Thoracic aorta (tissue), 2 donors: Measurements from ENCODE around the gene STK32B. TPM values are rescaled to one million over a fixed set of nuclear protein-coding genes. Genes with fewer than 3 reads are reported as not detected.

Experiments
- ATAC-seq: fragments of 150-250 bp; one replicate; pipeline ENCODE4 v1.8.0; 2017; ENCODE audit warnings: low read depth; ENCODE audit not compliant: insufficient number of reproducible peaks, low FRiP score
- DNase-seq: peaks from one replicate; pipeline ENCODE4 v3.0.0-alpha.2; 2020; ENCODE audit warnings: low spot score
- H3K27ac ChIP-seq, 2 donors: fragments of 200-600 bp; sonication (generic); 1 replicate in 1 of 2; 2 replicates in 1 of 2; pipeline ENCODE4 v1.5.1; 2016; ENCODE audit warnings: mild to moderate bottlenecking in 2 of 2, moderate library complexity in 2 of 2
- H3K27me3 ChIP-seq: fragments of 200-600 bp; sonication (generic); replicated peaks from 2 replicates; pipeline ENCODE4 v1.6.0; 2016; ENCODE audit warnings: mild to moderate bottlenecking; ENCODE audit not compliant: insufficient read depth
- H3K36me3 ChIP-seq: fragments of 200-600 bp; sonication (generic); one replicate; pipeline ENCODE4 v1.5.1; 2016
- H3K4me1 ChIP-seq, 2 donors: fragments of 200-600 bp; sonication (generic); 1 replicate in 1 of 2; 2 replicates in 1 of 2; pipeline versions ENCODE4 v1.5.1 to v1.6.0; 2016; ENCODE audit warnings: low read depth in 2 of 2, mild to moderate bottlenecking in 1 of 2; ENCODE audit not compliant: control insufficient read depth in 1 of 2
- H3K4me3 ChIP-seq: fragments of 200-600 bp; sonication (generic); 2 replicates; pipeline ENCODE4 v1.5.1; 2016; ENCODE audit warnings: mild to moderate bottlenecking
- H3K9me3 ChIP-seq: fragments of 200-600 bp; sonication (generic); 2 replicates; pipeline ENCODE4 v1.5.1; 2016
- total RNA-seq, 2 donors: library from RNA; depleted of rRNA; stranded (reverse); fragments of >200 nt; gene quantifications; one replicate each; pipeline versions ENCODE4 v1.1.0 to v1.2.3, GENCODE V29; 2016
- TF ChIP-seq, protein P1 (sequence below): fragments of 200-600 bp; sonication (generic); IDR thresholded peaks from one replicate; pipeline ENCODE4 v1.5.1; 2019; ENCODE audit warnings: antibody characterized with exemption

Gene STK32B
- total RNA-seq, 2 donors from 2014 or later: 4.5 to 7.0 TPM

DNA sequence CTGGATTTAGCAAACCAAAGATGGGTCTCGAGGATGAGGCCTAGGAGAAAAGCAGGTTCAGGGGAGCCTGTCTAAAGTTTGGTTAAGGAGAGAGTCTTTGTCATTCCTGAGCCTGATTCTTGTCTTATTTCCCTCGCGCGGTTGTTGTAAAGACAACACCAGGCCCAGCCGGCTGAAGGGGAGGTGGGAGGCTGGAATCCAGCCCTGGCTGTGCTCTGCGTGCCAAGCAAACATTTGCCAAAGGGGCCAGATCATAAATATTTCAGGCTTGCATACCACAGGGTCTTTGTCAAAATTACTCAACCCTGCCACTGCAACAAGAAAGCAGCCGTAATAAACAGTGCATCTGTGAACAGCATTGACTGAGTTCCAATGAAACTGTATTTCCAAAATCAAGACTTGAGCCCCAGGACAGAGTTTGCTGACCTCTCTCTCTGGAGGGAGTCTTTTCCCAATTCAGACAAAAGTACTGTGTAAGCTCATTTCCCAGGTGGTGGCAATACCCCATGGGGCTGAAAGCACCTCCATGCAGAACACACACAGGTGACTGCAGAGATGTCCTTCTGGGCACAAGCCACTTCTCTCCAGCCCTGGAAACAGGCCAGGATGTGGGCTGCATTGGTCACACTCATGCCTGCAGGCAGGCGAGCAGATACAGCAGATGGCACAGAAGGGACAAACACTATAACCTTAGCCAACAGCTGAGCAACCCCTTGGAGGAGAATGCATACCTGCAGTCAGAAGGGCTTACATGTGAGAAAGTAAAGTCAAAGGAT is 320.3 kb downstream of the STK32B start:
- H3K4me1 ChIP-seq: no peaks in the 10 kb centered on the region
- TF ChIP-seq, protein P1, sequence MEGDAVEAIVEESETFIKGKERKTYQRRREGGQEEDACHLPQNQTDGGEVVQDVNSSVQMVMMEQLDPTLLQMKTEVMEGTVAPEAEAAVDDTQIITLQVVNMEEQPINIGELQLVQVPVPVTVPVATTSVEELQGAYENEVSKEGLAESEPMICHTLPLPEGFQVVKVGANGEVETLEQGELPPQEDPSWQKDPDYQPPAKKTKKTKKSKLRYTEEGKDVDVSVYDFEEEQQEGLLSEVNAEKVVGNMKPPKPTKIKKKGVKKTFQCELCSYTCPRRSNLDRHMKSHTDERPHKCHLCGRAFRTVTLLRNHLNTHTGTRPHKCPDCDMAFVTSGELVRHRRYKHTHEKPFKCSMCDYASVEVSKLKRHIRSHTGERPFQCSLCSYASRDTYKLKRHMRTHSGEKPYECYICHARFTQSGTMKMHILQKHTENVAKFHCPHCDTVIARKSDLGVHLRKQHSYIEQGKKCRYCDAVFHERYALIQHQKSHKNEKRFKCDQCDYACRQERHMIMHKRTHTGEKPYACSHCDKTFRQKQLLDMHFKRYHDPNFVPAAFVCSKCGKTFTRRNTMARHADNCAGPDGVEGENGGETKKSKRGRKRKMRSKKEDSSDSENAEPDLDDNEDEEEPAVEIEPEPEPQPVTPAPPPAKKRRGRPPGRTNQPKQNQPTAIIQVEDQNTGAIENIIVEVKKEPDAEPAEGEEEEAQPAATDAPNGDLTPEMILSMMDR: no peak
- H3K27ac ChIP-seq: no peak overlapping the region

GRCh38 chr4:5372198-5372597 is 320.9 kb downstream of the STK32B start:
- ATAC-seq (no peak), DNase-seq (no peak)
- Histone ChIP-seq H3K9me3 (no peaks in the 10 kb centered on the region), H3K4me1 (no peaks in the 10 kb centered on the region), H3K4me3 (no peak overlapping the region), H3K27ac (no peak overlapping the region), H3K36me3 (no peaks in the 10 kb centered on the region), H3K27me3 (no peaks in the 10 kb centered on the region)
- TF ChIP-seq, protein P1: no peak

More for the DNA sequence above, 320.3 kb downstream of the STK32B start:
- ATAC-seq (no peak), DNase-seq (no peak)
- H3K27me3 ChIP-seq: no peaks in the 10 kb centered on the region
- no peaks in the 10 kb centered on the region for H3K36me3 ChIP-seq
- no peak overlapping the region for H3K4me3 ChIP-seq
- H3K9me3 ChIP-seq: no peaks in the 10 kb centered on the region

- DNase-seq (no peak), ATAC-seq (no peak)
- H3K4me3 ChIP-seq: no peak overlapping the region
- H3K36me3 ChIP-seq: no peaks in the 10 kb centered on the region
- H3K4me1 ChIP-seq: no peaks in the 10 kb centered on the region
- H3K27ac ChIP-seq: no peak overlapping the region
- TF ChIP-seq, protein P1: no peak
- H3K9me3 ChIP-seq: no peaks in the 10 kb centered on the region
- H3K27me3 ChIP-seq: no peaks in the 10 kb centered on the region
Observed at GRCh38 chr4:5373327-5373726, 322.0 kb downstream of the STK32B start.

DNA sequence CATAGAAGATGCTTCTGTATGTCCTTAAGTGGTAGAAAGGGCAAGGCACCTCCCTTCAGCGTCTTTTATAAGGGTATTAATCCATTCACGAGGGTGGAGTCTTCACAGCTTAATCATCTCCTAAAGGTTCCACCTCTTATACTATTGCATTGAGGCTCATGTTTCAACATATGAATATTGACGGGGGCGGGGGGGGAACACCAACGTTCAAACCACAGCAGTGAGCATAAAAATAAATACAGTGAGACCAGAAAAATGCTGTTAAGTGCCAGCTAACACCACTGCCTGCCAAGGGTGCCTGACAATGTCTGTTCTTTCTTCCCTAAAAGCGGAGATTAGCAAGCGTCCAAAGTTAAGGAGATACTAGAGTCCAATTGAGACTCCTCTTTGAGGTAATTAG is 323.3 kb downstream of the STK32B start:
- ATAC-seq (no peak), DNase-seq (no peak)
- Histone ChIP-seq H3K4me1 (no peaks in the 10 kb centered on the region), H3K36me3 (no peaks in the 10 kb centered on the region), H3K27ac (no peak overlapping the region), H3K9me3 (no peaks in the 10 kb centered on the region), H3K27me3 (no peaks in the 10 kb centered on the region), H3K4me3 (no peak overlapping the region)
- TF ChIP-seq, protein P1: no peak

- DNase-seq (no peak), ATAC-seq (no peak)
- Histone ChIP-seq H3K4me1 (no peaks in the 10 kb centered on the region), H3K27ac (no peak overlapping the region), H3K36me3 (no peaks in the 10 kb centered on the region), H3K27me3 (no peaks in the 10 kb centered on the region), H3K9me3 (no peaks in the 10 kb centered on the region), H3K4me3 (no peak overlapping the region)
- TF ChIP-seq, protein P1: no peak
Observed at GRCh38 chr4:5374994-5375393, 323.7 kb downstream of the STK32B start.
